Lower leg skin (tissue), 3 donors: ENCODE results near the gene PCDHB6.

ENCODE experiments used
- POLR2A ChIP-seq, 2 donors: fragments of 450-650 bp; IDR thresholded peaks; one replicate each; pipeline ENCODE4 v1.6.1; 2016 to 2017; ENCODE audit warnings: antibody characterized with exemption in 2 of 2, mild to moderate bottlenecking in 1 of 2, moderate library complexity in 1 of 2
- TF ChIP-seq, protein P1 (sequence below), 3 donors: fragments of 450-650 bp; IDR thresholded peaks; one replicate each; pipeline ENCODE4 v1.5.1; 2016; ENCODE audit warnings: antibody characterized with exemption in 3 of 3, mild to moderate bottlenecking in 3 of 3, moderate library complexity in 2 of 3

GRCh38 chr5:141180313-141180712, 30.5 kb downstream of the PCDHB6 start:
- TF ChIP-seq, protein P1, sequence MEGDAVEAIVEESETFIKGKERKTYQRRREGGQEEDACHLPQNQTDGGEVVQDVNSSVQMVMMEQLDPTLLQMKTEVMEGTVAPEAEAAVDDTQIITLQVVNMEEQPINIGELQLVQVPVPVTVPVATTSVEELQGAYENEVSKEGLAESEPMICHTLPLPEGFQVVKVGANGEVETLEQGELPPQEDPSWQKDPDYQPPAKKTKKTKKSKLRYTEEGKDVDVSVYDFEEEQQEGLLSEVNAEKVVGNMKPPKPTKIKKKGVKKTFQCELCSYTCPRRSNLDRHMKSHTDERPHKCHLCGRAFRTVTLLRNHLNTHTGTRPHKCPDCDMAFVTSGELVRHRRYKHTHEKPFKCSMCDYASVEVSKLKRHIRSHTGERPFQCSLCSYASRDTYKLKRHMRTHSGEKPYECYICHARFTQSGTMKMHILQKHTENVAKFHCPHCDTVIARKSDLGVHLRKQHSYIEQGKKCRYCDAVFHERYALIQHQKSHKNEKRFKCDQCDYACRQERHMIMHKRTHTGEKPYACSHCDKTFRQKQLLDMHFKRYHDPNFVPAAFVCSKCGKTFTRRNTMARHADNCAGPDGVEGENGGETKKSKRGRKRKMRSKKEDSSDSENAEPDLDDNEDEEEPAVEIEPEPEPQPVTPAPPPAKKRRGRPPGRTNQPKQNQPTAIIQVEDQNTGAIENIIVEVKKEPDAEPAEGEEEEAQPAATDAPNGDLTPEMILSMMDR (IDR thresholded peaks at IDR 0.05): no peak
- TF ChIP-seq POLR2A (IDR thresholded peaks at IDR 0.05): no peak
